AG04449 (cell line): ENCODE results near the gene CSK.

Source experiments
- CTCF ChIA-PET: fragments of 350-600 bp; formaldehyde crosslinking; extraction: SDS; loops from one replicate; lab custom pipeline; 2021; ENCODE audit warnings: antibody characterized with exemption; lab: Yijun Ruan, JAX
- POLR2A ChIA-PET: fragments of 400-600, 350-600 bp; formaldehyde crosslinking; extraction: SDS; loops from one replicate; lab custom pipeline; 2020; ENCODE audit warnings: antibody characterized with exemption, inconsistent platforms; lab: Yijun Ruan, JAX
- DNase-seq: peaks from one replicate; pipeline ENCODE4 v3.0.0-alpha.2; 2010; ENCODE audit warnings: low read depth, low spot score
- H3K4me3 ChIP-seq: 2 replicates; pipeline ENCODE4 v1.5.1; 2011; ENCODE audit warnings: low read depth, mild to moderate bottlenecking, control low read depth, low read length
- TF ChIP-seq, protein P1 (sequence below): IDR thresholded peaks from one replicate; pipeline ENCODE4 v1.5.1; 2011; ENCODE audit warnings: mild to moderate bottlenecking, moderate library complexity, low read length, control low read depth, inconsistent platforms; ENCODE audit not compliant: insufficient read depth; ENCODE audit errors: missing control alignments

The CSK gene

DNA sequence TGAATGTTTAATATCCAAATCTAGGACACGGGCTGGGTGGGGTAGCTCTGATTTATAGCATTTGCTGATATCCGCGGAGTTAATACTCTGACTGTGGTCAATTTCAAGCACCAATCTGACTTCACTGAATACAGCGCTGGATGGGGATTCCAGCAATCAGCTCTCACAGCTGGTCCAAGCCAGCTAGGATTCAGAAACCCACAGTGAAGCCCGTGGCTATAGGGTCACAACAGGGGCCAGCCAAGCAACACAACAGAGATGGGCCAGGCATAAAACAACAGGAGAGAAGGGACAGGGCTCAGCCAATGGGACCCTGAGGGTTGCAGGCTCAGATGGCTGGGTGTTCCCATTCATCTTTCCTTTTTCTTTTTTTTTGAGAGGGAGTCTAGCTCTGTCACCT, 25.4 kb downstream of the CSK start:
- CTCF ChIA-PET, result interaction anchor here (0.7 to 2.2 kb wide), 8 partner anchors 13 to 143 kb away, joined by 3 to 10 read pairs (median 6); partner anchors contain the start of gene CSK
- TF ChIP-seq, protein P1, sequence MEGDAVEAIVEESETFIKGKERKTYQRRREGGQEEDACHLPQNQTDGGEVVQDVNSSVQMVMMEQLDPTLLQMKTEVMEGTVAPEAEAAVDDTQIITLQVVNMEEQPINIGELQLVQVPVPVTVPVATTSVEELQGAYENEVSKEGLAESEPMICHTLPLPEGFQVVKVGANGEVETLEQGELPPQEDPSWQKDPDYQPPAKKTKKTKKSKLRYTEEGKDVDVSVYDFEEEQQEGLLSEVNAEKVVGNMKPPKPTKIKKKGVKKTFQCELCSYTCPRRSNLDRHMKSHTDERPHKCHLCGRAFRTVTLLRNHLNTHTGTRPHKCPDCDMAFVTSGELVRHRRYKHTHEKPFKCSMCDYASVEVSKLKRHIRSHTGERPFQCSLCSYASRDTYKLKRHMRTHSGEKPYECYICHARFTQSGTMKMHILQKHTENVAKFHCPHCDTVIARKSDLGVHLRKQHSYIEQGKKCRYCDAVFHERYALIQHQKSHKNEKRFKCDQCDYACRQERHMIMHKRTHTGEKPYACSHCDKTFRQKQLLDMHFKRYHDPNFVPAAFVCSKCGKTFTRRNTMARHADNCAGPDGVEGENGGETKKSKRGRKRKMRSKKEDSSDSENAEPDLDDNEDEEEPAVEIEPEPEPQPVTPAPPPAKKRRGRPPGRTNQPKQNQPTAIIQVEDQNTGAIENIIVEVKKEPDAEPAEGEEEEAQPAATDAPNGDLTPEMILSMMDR, result no peak
- POLR2A ChIA-PET, result no interaction called here
- DNase-seq, result no peak
- H3K4me3 ChIP-seq, result no peak overlapping the region

DNA sequence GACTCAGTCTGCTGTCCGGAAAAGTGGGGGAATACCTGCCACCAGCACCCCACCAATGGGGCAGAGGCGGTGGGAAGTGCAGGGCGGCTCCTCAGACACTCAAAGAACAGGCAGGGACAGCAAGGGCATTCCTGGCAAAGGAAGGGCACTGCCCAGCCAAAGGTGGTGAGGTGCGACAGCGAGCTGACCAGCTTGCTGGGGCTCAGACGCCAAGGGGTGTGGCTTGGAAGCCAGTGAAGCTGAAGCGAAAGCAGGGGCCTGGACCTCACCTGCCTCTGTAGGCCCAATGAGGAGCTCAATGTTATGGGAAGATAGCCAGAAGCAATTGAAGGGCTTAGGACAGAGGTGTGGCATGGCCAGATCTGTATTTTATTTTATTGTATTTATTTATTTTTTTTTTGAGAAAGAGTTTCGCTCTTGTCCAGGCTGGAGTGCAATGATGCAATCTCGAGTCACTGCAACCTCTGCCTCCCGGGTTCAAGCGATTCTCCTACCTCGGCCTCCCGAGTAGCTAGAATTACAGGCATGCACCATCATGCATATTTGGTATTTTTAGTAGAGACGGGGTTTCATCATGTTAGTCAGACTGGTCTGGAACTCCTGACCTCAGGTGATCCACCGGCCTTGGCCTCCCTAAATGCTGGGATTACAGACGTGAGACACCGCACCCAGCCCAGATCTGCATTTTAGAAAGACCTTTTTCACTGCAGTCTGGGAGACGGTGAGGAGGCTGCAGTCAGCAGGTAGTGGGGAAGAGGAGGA, 26.4 kb downstream of the CSK start:
- TF ChIP-seq, protein P1, result no peak
- DNase-seq, result no peak
- ChIA-PET POLR2A (no interaction called here), CTCF (interaction anchor here (1.2 to 4.4 kb wide), 9 partner anchors 8 to 143 kb away, joined by 3 to 37 read pairs (median 6); partner anchors contain the start of gene CSK)
- H3K4me3 ChIP-seq, result no peak overlapping the region

DNA sequence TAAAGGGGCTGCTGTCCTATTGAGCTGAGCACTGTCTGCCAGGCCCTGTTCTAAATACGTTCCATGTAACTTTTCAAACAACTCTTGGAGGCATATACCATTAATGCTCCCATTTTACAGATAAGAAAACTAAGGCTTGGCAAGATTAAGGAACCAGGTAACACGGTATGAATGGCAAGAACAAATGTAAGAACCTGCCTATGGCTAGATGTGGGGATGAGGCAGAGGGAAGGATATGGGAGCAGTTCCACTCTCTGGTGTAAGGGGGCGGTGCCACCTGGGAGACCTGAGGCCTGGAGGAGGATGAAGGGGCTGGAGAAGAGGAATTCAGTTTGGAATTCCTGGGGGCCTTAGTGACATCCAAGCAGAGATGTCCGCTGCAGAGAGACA, 27.0 kb downstream of the CSK start:
- DNase-seq, result no peak
- ChIA-PET POLR2A (no interaction called here), CTCF (interaction anchor here (1.2 to 4.4 kb wide), 7 partner anchors 9 to 38 kb away, joined by 3 to 37 read pairs (median 8); partner anchors contain the start of gene CSK)
- TF ChIP-seq, protein P1, result no peak
- H3K4me3 ChIP-seq, result no peak overlapping the region

DNA sequence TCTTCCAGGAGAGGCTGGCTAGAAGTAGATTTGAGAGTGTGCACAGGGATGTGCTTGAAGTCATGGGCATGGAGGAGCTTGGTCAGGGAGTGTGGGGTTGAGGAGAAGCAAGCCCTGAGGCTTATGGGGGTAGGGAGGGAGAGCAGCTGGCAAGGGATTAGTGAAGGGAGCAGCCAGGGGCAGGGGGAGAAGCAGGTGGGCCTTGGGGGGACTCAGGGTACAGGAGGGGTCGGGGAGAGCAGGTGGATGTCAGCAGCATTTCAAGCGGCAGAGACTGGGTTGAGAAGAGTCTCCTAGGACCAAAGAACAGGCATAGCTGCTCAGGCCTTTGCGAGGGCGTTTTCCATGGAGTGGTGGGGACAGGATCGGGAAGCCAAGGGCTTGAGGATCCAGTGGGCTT, 27.4 kb downstream of the CSK start:
- TF ChIP-seq, protein P1, result no peak
- CTCF ChIA-PET, result interaction anchor here (0.8 to 4.4 kb wide), 8 partner anchors 9 to 140 kb away, joined by 3 to 37 read pairs (median 6); no protein-coding TSS in a partner anchor
- no peak for DNase-seq
- POLR2A ChIA-PET, result no interaction called here
- H3K4me3 ChIP-seq, result no peak overlapping the region

DNA sequence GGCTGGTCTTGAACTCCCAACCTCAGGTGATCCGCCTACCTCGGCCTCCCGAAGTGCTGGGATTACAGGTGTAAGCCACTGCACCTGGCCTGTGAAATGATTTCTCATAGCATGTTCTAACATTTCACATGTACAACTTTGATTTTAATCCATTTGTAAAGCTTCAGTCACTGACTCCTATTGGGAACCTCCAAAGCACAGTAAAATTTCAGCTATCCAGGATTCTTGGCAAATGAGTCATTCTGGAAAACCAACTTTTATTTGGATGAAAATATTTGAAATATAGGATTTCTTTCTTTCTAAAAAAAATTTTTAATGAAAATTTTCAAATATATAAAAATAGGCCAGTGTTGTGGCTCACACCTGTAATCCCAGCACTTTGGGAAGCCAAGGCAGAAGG, 28.1 kb downstream of the CSK start:
- ChIA-PET CTCF (interaction anchor here (0.8 to 4.4 kb wide), 12 partner anchors 10 to 175 kb away, joined by 3 to 37 read pairs (median 4); partner anchors contain the start of gene CSK), POLR2A (no interaction called here)
- TF ChIP-seq, protein P1, result no peak
- DNase-seq, result no peak
- H3K4me3 ChIP-seq, result no peak overlapping the region

DNA sequence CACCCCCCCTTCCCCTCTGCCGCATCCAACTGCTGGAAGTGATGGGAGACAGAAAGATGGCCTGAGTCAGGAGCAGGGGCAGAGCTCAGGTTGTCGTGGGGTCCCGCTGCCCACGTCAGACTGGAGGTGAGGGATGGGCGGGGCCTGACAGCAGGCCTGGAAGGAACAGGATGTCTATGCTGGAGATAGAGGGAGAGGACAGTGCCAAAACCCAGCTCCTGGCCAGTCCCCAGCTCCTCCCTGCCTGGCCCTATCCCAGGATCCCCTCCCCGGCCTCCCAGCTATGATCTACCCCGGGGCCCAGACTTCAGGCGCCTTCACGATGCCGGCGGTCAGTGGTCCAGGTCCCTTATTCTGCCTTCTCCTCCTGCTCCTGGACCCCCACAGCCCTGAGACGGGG, 30.7 kb downstream of the CSK start, which contains the start of gene LMAN1L:
Gene LMAN1L (plus strand): TSS at position 303 of the 400 bp plus-strand sequence. CDS start 20 bp downstream, at position 323.
- POLR2A ChIA-PET, result interaction anchor here (0.6 kb wide), 1 partner anchor 74 kb away, joined by 3 read pairs; no protein-coding TSS in a partner anchor
- no peak within 1 kb of the TSS for H3K4me3 ChIP-seq
- TF ChIP-seq, protein P1, result no peak

More for the DNA sequence above, 30.7 kb downstream of the CSK start, which contains the start of gene LMAN1L:
- CTCF ChIA-PET, result interaction anchor here (0.6 to 0.9 kb wide), 2 partner anchors 13 to 106 kb away, joined by 3 read pairs; no protein-coding TSS in a partner anchor
- DNase-seq, result no peak
